Hematopoietic multipotent progenitor cell treated with erythropoietin and hydrocortisone succinate and interleukin-3 and kit ligand, for 6 days (in vitro differentiated cells): ENCODE data around the gene FABP7.
A peak's percentile ranks its signal among the peaks of the same experiment; 100 is the strongest.

Source experiments
- DNase-seq: peaks from one replicate; pipeline ENCODE4 v3.0.0-alpha.2; 2015

Gene FABP7

DNA sequence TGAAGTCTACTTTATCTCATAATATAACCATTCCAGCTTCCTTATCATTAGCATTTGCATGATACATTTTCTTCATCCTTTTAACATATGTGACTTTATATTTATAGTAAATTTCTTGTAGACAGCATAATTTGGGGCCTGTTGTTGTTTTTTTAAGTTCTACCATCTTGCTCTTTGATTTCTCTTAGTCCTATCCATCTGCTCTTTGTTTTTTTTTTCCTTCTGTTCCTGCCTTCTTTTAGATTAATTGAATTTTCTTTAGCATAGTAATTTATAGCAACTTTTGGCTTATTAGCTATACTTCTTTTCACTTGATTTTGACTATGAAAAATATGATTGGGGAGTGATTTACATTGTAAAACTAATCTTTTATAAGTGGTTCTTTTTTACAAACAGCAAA is 19.2 kb upstream of the FABP7 start:
- no peak for DNase-seq

GRCh38 chr6:122766256-122766655 is 13.3 kb upstream of the FABP7 start:
- DNase-seq: no peak

GRCh38 chr6:122770835-122771601 is 8.5 kb upstream of the FABP7 start:
- DNase-seq: peak; percentile 66

GRCh38 chr6:122772724-122773415 is 6.6 kb upstream of the FABP7 start:
- no peak for DNase-seq

GRCh38 chr6:122775975-122776374 is 3.5 kb upstream of the FABP7 start:
- DNase-seq: no peak

DNA sequence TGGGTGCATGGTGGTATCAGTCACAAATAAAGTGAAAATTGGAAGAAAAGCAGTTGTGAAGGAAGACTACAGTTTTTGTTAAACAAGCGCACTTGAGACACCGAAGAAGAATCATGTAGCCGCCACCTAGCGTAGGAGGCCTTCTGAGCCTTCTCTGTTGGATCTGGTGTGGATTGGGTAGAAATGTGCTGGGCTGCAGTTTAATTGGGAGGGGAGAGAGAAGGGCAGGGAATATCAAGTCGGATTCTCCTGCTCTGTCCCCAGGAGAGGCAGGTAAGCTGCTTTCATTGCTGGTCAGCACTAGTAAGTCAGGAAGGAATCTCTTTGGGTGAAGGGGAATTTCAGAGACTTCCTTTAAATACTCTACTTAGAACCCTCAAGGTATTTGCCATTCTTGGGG is 1.2 kb upstream of the FABP7 start:
- DNase-seq: no peak

GRCh38 chr6:122778985-122779661 is 393 bp upstream of the FABP7 start:
- no peak for DNase-seq

GRCh38 chr6:122780114-122780513 is 598 bp downstream of the FABP7 start:
- DNase-seq: no peak

DNA sequence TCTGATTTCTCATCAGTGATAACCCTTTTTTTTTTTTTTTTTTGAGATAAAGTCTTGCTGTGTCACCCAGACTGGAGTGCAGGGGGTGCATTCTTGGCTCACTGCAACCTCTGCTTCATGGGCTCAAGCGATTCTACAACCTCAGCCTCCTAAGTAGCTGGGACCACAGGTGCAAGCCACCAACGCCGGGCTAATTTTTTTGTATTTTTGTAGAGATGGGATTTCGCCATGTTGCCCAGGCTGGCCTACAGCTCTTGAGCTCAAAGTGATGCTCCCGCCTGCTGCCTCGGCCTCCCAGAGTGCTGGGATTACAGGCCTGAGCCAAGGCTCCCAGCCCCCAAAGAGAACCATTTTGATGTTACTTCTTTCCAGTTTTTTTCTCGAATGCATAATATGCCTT is 2.2 kb downstream of the FABP7 start:
- no peak for DNase-seq

- DNase-seq: no peak
Observed at GRCh38 chr6:122783401-122783800, 3.9 kb downstream of the FABP7 start.

- DNase-seq: no peak
Observed at GRCh38 chr6:122785891-122786290, 6.4 kb downstream of the FABP7 start.

DNA sequence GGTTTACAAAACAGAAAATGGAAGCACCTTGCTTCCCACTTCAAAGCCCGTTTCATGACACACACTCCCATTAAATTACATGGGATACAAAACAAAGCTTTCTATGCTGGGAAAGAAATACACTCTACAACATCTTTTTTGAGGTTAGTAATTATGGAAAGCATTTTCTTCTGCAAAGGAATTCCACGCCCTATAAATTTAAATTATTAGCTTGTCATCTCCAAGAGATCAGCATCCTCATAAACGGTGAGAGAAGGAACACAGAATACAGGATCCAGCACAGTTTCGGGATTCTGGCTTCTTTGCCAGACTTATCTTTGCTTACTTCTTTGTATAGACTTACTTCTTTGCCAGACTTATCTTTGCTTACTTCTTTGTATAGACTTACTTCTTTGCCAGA is 8.2 kb downstream of the FABP7 start:
- no peak for DNase-seq

GRCh38 chr6:122788208-122788607 is 8.7 kb downstream of the FABP7 start:
- no peak for DNase-seq

GRCh38 chr6:122788663-122789181 is 9.2 kb downstream of the FABP7 start:
- no peak for DNase-seq

DNA sequence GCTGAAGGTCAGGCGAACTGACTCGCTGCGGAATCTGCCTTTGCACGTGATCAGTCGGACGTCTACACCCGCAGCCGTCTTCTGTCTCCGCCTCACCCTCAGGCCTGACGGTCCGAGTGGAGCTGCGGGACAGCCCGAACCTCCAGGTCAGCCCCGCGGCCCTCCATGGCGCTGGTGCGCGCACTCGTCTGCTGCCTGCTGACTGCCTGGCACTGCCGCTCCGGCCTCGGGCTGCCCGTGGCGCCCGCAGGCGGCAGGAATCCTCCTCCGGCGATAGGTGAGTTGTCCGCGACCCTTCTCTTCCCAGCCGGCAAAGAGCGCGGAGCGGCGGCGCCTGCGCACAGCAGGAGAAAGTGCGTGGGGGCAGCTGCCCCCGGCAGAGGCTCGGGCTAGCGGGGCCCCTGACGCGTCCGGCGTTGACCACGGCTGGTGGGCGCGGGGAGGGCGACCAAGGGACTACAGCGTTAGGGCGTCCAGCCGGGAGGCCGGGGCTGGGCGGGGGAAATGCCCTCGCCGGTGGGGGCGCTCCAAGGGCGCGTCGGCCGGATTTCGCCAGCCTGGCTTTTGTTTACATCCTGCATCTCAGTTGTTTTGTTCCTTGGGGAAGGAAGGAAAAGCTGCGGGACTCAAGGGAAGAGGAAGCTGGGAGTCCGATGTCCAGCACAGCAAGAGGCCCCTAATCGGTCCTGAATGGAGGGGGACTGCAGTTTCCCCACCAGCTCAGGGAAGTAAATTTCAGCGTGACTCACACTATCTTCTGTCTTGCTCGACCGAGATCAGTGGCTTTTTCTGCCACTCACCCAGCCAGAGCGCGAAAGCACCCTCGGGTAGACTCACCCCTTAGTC is 9.9 kb downstream of the FABP7 start, which contains the start of gene SMPDL3A:
TSS of gene SMPDL3A (plus strand) at position 77 of the 846 bp plus-strand sequence. CDS start at position 166, 89 bp downstream.
- peak; percentile 49 for DNase-seq

- DNase-seq: no peak
Observed at GRCh38 chr6:122790028-122790422, 10.5 kb downstream of the FABP7 start.

GRCh38 chr6:122790423-122791309 is 11.2 kb downstream of the FABP7 start:
- peak; percentile 17 for DNase-seq

DNA sequence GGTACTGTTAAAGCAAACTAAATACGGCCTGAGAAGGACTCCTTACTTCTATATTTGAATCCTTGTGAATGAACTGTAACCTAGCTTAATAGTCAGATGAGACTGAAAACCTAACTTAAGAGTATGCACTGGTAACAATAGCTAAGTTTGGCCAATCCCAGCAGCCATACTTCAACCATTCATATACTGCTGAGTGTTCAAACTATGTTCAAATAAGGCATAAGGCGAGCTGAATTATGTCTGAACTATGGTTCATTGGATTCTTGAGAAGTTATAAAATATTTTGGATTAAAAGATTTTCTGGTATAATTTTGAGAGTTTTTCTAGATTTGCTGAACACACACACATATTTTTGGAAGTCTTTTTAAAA is 11.8 kb downstream of the FABP7 start:
- no peak for DNase-seq

- DNase-seq: no peak
Observed at GRCh38 chr6:122792766-122793165, 13.2 kb downstream of the FABP7 start.

- no peak for DNase-seq
Observed at GRCh38 chr6:122797537-122797936, 18.0 kb downstream of the FABP7 start.

DNA sequence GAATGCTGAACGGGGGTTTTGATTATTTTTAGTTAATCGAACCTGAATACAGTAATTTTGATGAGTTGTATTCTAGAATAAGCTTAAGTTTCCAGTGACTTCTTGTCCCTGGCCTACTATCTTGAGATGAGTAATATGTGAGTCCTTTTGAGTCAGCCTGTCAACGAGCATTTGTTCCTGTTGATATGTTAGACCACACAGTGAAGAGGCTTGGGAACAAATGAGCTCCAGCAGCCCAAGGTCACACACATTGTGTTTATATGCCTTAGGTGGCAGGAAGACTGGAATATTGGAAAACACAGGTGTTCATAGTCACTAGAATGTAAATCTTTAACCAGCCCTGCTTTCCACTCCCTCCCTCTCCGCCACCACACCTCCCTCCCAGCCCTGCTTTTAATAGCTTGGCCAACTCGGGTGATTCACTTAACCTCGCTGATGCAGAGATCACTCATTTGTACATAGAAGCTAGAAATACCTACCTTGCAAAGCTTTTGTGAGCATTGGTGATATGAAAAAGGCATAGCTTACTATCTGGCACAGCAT is 18.7 kb downstream of the FABP7 start:
- DNase-seq: no peak
